GM23338 (cell line): ENCODE measurements around the gene TOMM6. TPM values are rescaled to one million over a fixed set of nuclear protein-coding genes. Genes with fewer than 3 reads are reported as not detected.

Experiments
- ATAC-seq: fragments of 200-7000 bp; cut with Tn5 transposase; 3 replicates; pipeline ENCODE4 v1.9.1; 2020
- DNase-seq: peaks from one replicate; pipeline ENCODE4 v3.0.0-alpha.2; 2015; ENCODE audit warnings: low spot score
- H2AFZ ChIP-seq: fragments of 200-600 bp; sonication (generic); 2 replicates; pipeline ENCODE4 v1.8.0; 2016; ENCODE audit warnings: antibody characterized with exemption, mild to moderate bottlenecking, moderate library complexity
- H3F3A ChIP-seq: fragments of 200-600 bp; sonication (generic); replicated peaks from 2 replicates; pipeline ENCODE4 v1.8.0; 2017; ENCODE audit warnings: antibody characterized with exemption, mixed run types, low read depth
- H3K27ac ChIP-seq: fragments of 200-600 bp; sonication (generic); 2 replicates; pipeline ENCODE4 v1.6.1; 2016; ENCODE audit warnings: low read depth
- H3K27me3 ChIP-seq: fragments of 200-600 bp; sonication (generic); 2 replicates; pipeline ENCODE4 v1.8.0; 2016; ENCODE audit warnings: mild to moderate bottlenecking, mixed run types, moderate library complexity; ENCODE audit not compliant: insufficient read depth
- H3K36me3 ChIP-seq: fragments of 200-600 bp; sonication (generic); 2 replicates; pipeline ENCODE4 v1.8.0; 2016; ENCODE audit warnings: mild to moderate bottlenecking; ENCODE audit not compliant: insufficient read depth
- H3K4me1 ChIP-seq: fragments of 200-600 bp; sonication (generic); 2 replicates; pipeline ENCODE4 v1.8.0; 2016; ENCODE audit warnings: mild to moderate bottlenecking, moderate library complexity; ENCODE audit not compliant: insufficient read depth
- H3K4me2 ChIP-seq: fragments of 200-600 bp; sonication (generic); 2 replicates; pipeline ENCODE4 v1.7.1; 2017; ENCODE audit warnings: mixed run types
- H3K4me3 ChIP-seq: fragments of 200-600 bp; sonication (generic); 2 replicates; pipeline ENCODE4 v1.6.1; 2016; ENCODE audit warnings: mixed run types
- H3K79me2 ChIP-seq: fragments of 200-600 bp; sonication (generic); replicated peaks from 2 replicates; pipeline ENCODE4 v1.8.0; 2017; ENCODE audit warnings: mild to moderate bottlenecking; ENCODE audit not compliant: insufficient read depth
- H3K9me2 ChIP-seq: fragments of 200-600 bp; sonication (generic); 2 replicates; pipeline ENCODE4 v1.8.0; 2017; ENCODE audit not compliant: insufficient read depth
- H4K20me1 ChIP-seq: fragments of 200-600 bp; sonication (generic); replicated peaks from 2 replicates; pipeline ENCODE4 v1.8.0; 2017; ENCODE audit warnings: mild to moderate bottlenecking; ENCODE audit not compliant: insufficient read depth
- H3K27ac Mint-ChIP-seq: 2 replicates; pipeline ENCODE4 v1.8.0; 2020; ENCODE audit warnings: inconsistent platforms, mild to moderate bottlenecking, moderate library complexity, mixed read lengths
- H3K27me3 Mint-ChIP-seq: 3 replicates; pipeline ENCODE4 v1.8.0; 2022; ENCODE audit warnings: low read depth, mild to moderate bottlenecking, moderate library complexity, mixed read lengths, inconsistent platforms; ENCODE audit not compliant: insufficient read depth, poor library complexity
- H3K36me3 Mint-ChIP-seq: 3 replicates; pipeline ENCODE4 v1.8.0; 2021; ENCODE audit warnings: low read depth, mild to moderate bottlenecking, inconsistent platforms, moderate library complexity, mixed read lengths
- H3K4me1 Mint-ChIP-seq: 3 replicates; pipeline ENCODE4 v1.8.0; 2020; ENCODE audit warnings: mild to moderate bottlenecking, inconsistent platforms, mixed read lengths
- H3K4me3 Mint-ChIP-seq: 3 replicates; pipeline ENCODE4 v1.8.0; 2021; ENCODE audit warnings: moderate library complexity, mild to moderate bottlenecking, inconsistent platforms, mixed read lengths
- H3K9me3 Mint-ChIP-seq: 3 replicates; pipeline ENCODE4 v1.8.0; 2020; ENCODE audit warnings: moderate library complexity, mild to moderate bottlenecking, inconsistent platforms, mixed read lengths
- ETS1 ChIP-seq: IDR thresholded peaks from 2 replicates; pipeline ENCODE4 v1.6.1; 2016; ENCODE audit warnings: antibody characterized with exemption
- EZH2 ChIP-seq: fragments of 200-600 bp; sonication (generic); IDR thresholded peaks from one replicate; pipeline ENCODE4 v1.8.0; 2017; ENCODE audit warnings: antibody characterized with exemption, mild to moderate bottlenecking, low read depth; ENCODE audit not compliant: unreplicated experiment
- EZH2phosphoT487 ChIP-seq: fragments of 200-600 bp; sonication (generic); IDR thresholded peaks from one replicate; pipeline ENCODE4 v1.8.1; 2018; ENCODE audit warnings: antibody characterized with exemption; ENCODE audit not compliant: unreplicated experiment
- JUNB ChIP-seq: IDR thresholded peaks from one replicate; pipeline ENCODE4 v1.6.1; 2016; ENCODE audit warnings: antibody characterized with exemption; ENCODE audit not compliant: unreplicated experiment
- NANOG ChIP-seq: IDR thresholded peaks from 2 replicates; pipeline ENCODE4 v1.6.1; 2016; ENCODE audit warnings: antibody characterized with exemption, borderline replicate concordance
- POLR2AphosphoS5 ChIP-seq: IDR thresholded peaks from 2 replicates; pipeline ENCODE4 v1.6.1; 2016; ENCODE audit warnings: antibody characterized with exemption, low read depth
- REST ChIP-seq: IDR thresholded peaks from one replicate; pipeline ENCODE4 v1.6.1; 2018; ENCODE audit warnings: antibody characterized with exemption; ENCODE audit not compliant: unreplicated experiment
- ZNF331 ChIP-seq: fragments of 250-450 bp; sonication (Bioruptor Pico); IDR thresholded peaks from 2 replicates; pipeline ENCODE4 v1.5.0; 2020; ENCODE audit warnings: low read depth, mild to moderate bottlenecking, moderate library complexity
- polyA plus RNA-seq: library from polyadenylated mRNA; unstranded; fragments of >200 nt; fragmentation: Nextera tagmentation; extraction: Ambion mirVana; gene quantifications from 2 replicates; pipeline ENCODE4 v1.2.1, GENCODE V29; 2016
- total RNA-seq: library from RNA; depleted of rRNA; stranded (reverse); fragments of >200 nt; shearing (Covaris generic); gene quantifications from 2 replicates; pipeline ENCODE4 v1.2.3, GENCODE V29; 2014

TOMM6 gene
- total and polyA plus RNA-seq, 2 experiments from 2014 or later, result 195 to 372 TPM

- peaks cover 22% of the 10 kb centered on the region for H3K79me2 ChIP-seq
- H3K4me1 ChIP-seq, result no peaks in the 10 kb centered on the region
- peaks cover 7% of the 10 kb centered on the region; the same call in 2 of the 3 replicates for H3K9me3 Mint-ChIP-seq
- H3K27me3 Mint-ChIP-seq, result peaks cover 9% of the 10 kb centered on the region
- H3K4me1 Mint-ChIP-seq, result no peaks in the 10 kb centered on the region; the same call in 2 of the 3 replicates
- peaks cover 42% of the 10 kb centered on the region for H3K36me3 Mint-ChIP-seq
- no peak overlapping the region for H2AFZ ChIP-seq
- no peak overlapping the region for H3K4me3 Mint-ChIP-seq
- H4K20me1 ChIP-seq, result peaks cover 5% of the 10 kb centered on the region; the same call in 1 of the 2 replicates
- DNase-seq (no peak), ATAC-seq (no peak)
- no peaks in the 10 kb centered on the region for H3K9me2 ChIP-seq
- no peaks in the 10 kb centered on the region; the same call in 1 of the 2 replicates for H3K27me3 ChIP-seq
- peaks cover 23% of the 10 kb centered on the region; the same call in 1 of the 2 replicates for H3K36me3 ChIP-seq
- no peak overlapping the region for H3K4me2 ChIP-seq
- 0 out of 2 replicates have a peak, but pooled peaks cover 12% of the 10 kb centered on the region for H3F3A ChIP-seq
- TF ChIP-seq REST (no peak), POLR2AphosphoS5 (no peak), NANOG (no peak), EZH2phosphoT487 (no peak), EZH2 (no peak), JUNB (no peak), ETS1 (no peak), ZNF331 (CRISPR knock-in tag) (no peak)
- H3K27ac Mint-ChIP-seq, result no peak overlapping the region
- no peak overlapping the region for H3K4me3 ChIP-seq
- no peak overlapping the region for H3K27ac ChIP-seq
These were observed 4.5 kb downstream of the TOMM6 start for GRCh38 chr6:41791984-41792383.

- Mint-ChIP-seq H3K36me3 (peaks cover 21% of the 10 kb centered on the region), H3K27ac (no peak overlapping the region), H3K27me3 (peaks cover 3% of the 10 kb centered on the region), H3K4me1 (no peaks in the 10 kb centered on the region), H3K4me3 (no peak overlapping the region), H3K9me3 (no peaks in the 10 kb centered on the region; the same call in 2 of the 3 replicates)
- 0 out of 2 replicates have a peak, but pooled peaks cover 2% of the 10 kb centered on the region for H3F3A ChIP-seq
- no peaks in the 10 kb centered on the region; the same call in 1 of the 2 replicates for H4K20me1 ChIP-seq
- H3K4me3 ChIP-seq, result no peak overlapping the region
- H3K4me2 ChIP-seq, result no peak overlapping the region
- H3K79me2 ChIP-seq, result no peaks in the 10 kb centered on the region
- H3K36me3 ChIP-seq, result peaks cover under 1% of the 10 kb centered on the region; the same call in 1 of the 2 replicates
- H3K27ac ChIP-seq, result no peak overlapping the region
- H3K9me2 ChIP-seq, result no peaks in the 10 kb centered on the region
- H2AFZ ChIP-seq, result no peak overlapping the region
- no peak for ATAC-seq
- H3K4me1 ChIP-seq, result no peaks in the 10 kb centered on the region
- no peak for DNase-seq
- no peaks in the 10 kb centered on the region; the same call in 1 of the 2 replicates for H3K27me3 ChIP-seq
- TF ChIP-seq ZNF331 (CRISPR knock-in tag) (no peak), REST (no peak), POLR2AphosphoS5 (no peak)
These were observed 9.0 kb downstream of the TOMM6 start for GRCh38 chr6:41796474-41796873.
